PFSK-1 (cell line): ENCODE data around the gene DST.

Experiments
- FOXP2 ChIP-seq: optimal IDR thresholded peaks from 2 replicates; pipeline ENCODE3; 2011; ENCODE audit warnings: borderline replicate concordance, control low read depth, inconsistent platforms; ENCODE audit not compliant: insufficient read depth; ENCODE audit errors: extremely low read length, extremely low read depth
- POLR2AphosphoS5 ChIP-seq: IDR thresholded peaks from 2 replicates; pipeline ENCODE4 v1.6.1; 2012; ENCODE audit warnings: low read depth, mild to moderate bottlenecking, control low read depth, low read length, moderate library complexity
- REST ChIP-seq, 2 experiments: IDR thresholded peaks; 2 replicates each; pipeline versions ENCODE4 v1.6.1 to v1.8.0; 2011 to 2012; ENCODE audit warnings: low read depth in 2 of 2, low read length in 2 of 2, control low read depth in 1 of 2, inconsistent platforms in 1 of 2, mild to moderate bottlenecking in 1 of 2, moderate library complexity in 1 of 2; ENCODE audit not compliant: insufficient read depth in 1 of 2
- SIN3A ChIP-seq: IDR thresholded peaks from 2 replicates; pipeline ENCODE4 v1.6.1; 2012; ENCODE audit warnings: mild to moderate bottlenecking, low read length, moderate library complexity, borderline replicate concordance; ENCODE audit not compliant: insufficient read depth
- TAF1 ChIP-seq: IDR thresholded peaks from 2 replicates; pipeline ENCODE4 v1.6.1; 2012; ENCODE audit warnings: low read length, control low read depth, borderline replicate concordance; ENCODE audit not compliant: insufficient read depth

DST gene

GRCh38 chr6:56532766-56533551 is 109.7 kb downstream of the DST start:
- TF ChIP-seq SIN3A (no peak), REST (IDR thresholded peaks at IDR 0.05; ENCODE audit: insufficient read depth in 1 of 2, low read depth in 2 of 2, low read length in 2 of 2) (no peak), FOXP2 (no peak), TAF1 (no peak), POLR2AphosphoS5 (no peak)

- TF ChIP-seq POLR2AphosphoS5 = no peak
- no peak for TF ChIP-seq FOXP2
- no peak for TF ChIP-seq SIN3A
- TF ChIP-seq TAF1 = no peak
Measured at GRCh38 chr6:56531839-56532595, 110.7 kb downstream of the DST start.

- TF ChIP-seq POLR2AphosphoS5 (no peak), FOXP2 (no peak), TAF1 (no peak), REST (IDR thresholded peaks at IDR 0.05; ENCODE audit: insufficient read depth in 1 of 2, low read depth in 2 of 2, low read length in 2 of 2) (no peak), SIN3A (no peak)
Measured at GRCh38 chr6:56529594-56530191, 113.0 kb downstream of the DST start.

- no peak for TF ChIP-seq SIN3A
- no peak for TF ChIP-seq POLR2AphosphoS5
- TF ChIP-seq REST (IDR thresholded peaks at IDR 0.05; ENCODE audit: insufficient read depth in 1 of 2, low read depth in 2 of 2, low read length in 2 of 2) = no peak
- TF ChIP-seq TAF1 = no peak
- no peak for TF ChIP-seq FOXP2
Measured at GRCh38 chr6:56528412-56528841, 114.3 kb downstream of the DST start.

GRCh38 chr6:56527934-56528333 is 114.8 kb downstream of the DST start:
- TF ChIP-seq POLR2AphosphoS5 (no peak), REST (IDR thresholded peaks at IDR 0.05; ENCODE audit: insufficient read depth in 1 of 2, low read depth in 2 of 2, low read length in 2 of 2) (no peak), FOXP2 (no peak), SIN3A (no peak), TAF1 (no peak)
